OCI-LY7 (cell line): ENCODE data around the gene PARD3.

Source experiments
- EZH2phosphoT487 ChIP-seq: fragments of 200-600 bp; sonication (generic); IDR thresholded peaks from 2 replicates; pipeline ENCODE4 v1.6.1; 2018; ENCODE audit warnings: low read depth, borderline replicate concordance, mild to moderate bottlenecking, mixed run types, antibody characterized with exemption, low read length, moderate library complexity, mixed read lengths
- TF ChIP-seq, protein P1 (sequence below): fragments of 200-600 bp; sonication (generic); conservative IDR thresholded peaks from 2 replicates; pipeline ENCODE4 v1.5.1; 2014; ENCODE audit warnings: mild to moderate bottlenecking, antibody characterized with exemption, low read length, moderate library complexity, mixed read lengths

DNA sequence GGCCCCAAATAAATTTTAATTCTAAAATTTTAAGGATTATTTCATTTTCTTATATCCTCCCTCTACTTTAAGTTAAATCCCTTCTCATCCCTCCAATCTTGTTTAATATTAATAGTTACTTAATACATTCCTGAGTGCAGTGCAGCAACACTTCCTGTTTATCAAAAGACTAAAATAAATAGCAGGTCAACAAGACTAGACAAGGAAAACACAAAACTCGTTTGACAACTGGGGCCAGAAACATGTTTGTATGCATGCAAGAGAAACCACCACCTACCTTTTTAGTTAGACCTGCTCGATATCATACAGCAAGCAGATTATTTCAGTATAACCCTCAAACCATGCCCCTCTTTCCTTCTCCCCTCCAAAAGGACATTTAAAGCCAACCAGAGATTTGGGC lies 95.8 kb downstream of the PARD3 start:
- TF ChIP-seq, protein P1, sequence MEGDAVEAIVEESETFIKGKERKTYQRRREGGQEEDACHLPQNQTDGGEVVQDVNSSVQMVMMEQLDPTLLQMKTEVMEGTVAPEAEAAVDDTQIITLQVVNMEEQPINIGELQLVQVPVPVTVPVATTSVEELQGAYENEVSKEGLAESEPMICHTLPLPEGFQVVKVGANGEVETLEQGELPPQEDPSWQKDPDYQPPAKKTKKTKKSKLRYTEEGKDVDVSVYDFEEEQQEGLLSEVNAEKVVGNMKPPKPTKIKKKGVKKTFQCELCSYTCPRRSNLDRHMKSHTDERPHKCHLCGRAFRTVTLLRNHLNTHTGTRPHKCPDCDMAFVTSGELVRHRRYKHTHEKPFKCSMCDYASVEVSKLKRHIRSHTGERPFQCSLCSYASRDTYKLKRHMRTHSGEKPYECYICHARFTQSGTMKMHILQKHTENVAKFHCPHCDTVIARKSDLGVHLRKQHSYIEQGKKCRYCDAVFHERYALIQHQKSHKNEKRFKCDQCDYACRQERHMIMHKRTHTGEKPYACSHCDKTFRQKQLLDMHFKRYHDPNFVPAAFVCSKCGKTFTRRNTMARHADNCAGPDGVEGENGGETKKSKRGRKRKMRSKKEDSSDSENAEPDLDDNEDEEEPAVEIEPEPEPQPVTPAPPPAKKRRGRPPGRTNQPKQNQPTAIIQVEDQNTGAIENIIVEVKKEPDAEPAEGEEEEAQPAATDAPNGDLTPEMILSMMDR: no peak
- no peak for TF ChIP-seq EZH2phosphoT487
